HG03565 (cell line): ENCODE results near the gene FTO.
A peak's percentile ranks its signal among the peaks of the same experiment; 100 is the strongest.

ENCODE experiments used
- ATAC-seq: cut with Tn5 transposase; IDR thresholded peaks from one replicate; pipeline ENCODE4 v1.9.1; 2021; ENCODE audit warnings: mild to moderate bottlenecking, moderate library complexity; ENCODE audit not compliant: unreplicated experiment

Gene FTO

DNA sequence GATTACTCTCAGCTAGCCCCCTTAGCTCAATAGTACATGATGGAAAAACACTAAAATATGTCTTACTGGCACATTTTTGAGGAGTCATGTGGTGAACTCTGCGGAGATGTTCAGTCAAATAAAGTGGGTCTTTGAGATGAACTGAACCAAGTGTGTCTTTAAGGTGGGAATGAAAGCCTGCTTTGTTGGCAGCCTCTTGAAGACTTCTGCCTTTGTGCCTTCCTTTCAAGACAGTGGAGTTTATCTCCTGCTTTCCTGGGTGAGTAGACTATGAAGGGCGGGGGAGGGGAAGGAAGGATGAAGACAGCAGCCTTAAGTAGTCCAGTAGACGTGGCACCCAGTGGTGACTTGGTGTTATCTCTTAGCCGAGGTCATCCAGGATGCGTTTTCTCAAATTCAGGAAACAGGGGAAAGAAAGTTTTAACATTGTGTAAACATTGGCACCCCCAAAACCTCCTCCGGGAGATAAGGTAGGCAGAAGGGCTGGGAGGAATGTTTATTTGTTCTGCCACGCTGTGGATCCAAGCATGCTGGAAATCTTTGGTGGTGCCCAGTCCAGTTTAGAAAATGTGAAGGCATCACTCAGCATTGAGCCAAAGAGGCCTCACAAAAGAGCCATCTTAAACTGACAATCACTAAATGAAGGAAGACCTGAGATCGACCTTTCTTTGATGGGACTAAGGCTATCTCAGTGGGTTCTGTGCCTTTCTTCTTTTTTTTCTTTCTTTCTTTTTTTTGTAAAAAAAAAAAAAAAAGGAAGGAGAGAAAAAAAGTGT is 220.6 kb downstream of the FTO start:
- no peak for ATAC-seq

DNA sequence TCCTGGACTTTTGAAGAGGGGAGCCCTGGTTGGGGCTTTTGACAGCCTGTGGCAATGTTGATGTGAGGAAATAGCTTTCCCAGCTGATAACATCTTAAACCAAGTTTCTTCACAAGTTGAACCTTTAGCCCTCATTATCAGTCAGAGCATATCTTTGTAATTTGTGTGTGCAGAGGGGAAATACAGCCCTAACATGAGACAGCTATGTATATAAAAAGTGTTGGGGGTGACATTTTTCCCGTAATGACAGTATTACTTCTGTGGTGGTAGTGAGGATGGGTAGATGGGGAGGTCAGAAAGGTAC is 221.1 kb downstream of the FTO start:
- no peak for ATAC-seq

DNA sequence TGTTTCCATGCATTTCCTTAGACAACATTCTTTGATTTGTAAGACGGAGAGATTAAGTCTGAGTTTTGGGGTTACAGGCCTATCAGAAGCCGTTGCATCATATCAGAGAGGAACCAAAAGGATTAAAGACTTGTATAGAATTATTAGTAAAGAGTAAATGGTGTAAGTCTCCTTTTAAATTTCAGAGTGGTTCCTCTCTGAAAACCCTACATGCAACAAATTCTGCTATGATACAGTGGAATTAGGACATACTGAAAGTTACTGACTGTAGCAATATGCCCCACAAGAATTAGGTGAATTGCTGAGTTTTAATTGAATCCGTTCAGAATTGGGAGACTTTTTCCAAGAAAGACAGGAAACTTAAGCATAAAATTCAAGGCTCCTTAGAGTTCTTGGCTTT is 221.6 kb downstream of the FTO start:
- no peak for ATAC-seq

DNA sequence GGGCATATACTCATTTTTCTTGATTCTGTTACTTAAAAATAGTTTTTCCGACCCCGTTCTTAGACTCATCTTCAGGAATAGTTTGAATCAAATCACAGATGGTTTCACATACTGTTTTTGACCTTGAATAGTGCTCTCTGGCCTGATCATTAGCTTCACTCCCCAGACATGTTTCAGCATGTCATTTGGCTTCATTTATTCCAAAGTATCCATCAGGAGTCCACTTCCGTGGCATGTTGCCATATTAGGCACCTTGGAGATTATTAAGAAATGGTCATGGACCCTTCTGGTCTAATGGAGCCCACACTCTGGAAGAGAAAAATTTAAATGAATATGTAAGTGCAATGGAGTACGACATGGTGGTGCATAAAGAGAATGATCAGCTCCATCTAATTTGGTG is 222.3 kb downstream of the FTO start:
- ATAC-seq: no peak

DNA sequence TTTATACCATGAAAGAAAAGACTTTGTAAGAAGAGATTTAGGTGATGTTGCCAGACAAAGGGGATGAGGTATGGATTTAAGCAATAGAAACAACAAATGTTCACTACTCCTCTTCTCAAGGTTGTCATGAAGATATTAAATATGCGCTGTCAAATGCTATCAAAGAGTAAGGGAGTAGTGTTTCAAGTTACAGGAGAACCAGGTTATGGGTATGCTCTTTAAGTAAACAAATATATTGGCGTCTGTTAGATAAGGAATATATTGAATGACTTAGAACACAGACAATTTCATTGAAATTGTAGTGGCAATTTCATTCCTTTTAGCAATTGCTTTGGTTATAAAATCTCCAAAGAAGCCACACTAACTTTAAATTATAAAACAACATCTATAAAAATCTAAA is 229.0 kb downstream of the FTO start:
- ATAC-seq: no peak

DNA sequence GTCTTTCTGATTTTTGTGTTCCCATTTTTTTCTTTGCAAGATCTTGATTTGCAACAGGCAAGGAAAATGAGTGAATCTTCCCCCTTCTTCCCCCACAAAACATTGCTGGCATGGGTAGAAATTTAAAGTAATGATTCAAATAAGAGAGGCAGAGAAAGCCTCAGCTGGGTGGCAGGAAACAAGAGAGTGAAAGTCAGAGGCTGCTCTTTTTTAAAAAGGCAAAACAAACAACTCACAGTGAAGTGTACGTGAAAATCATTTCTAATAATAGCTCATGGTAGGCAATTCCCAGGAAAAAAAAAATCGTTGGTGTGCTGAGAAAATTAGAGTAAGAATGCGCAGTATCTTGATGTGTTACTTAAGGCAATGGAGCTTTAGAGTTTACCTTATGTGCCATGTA is 229.5 kb downstream of the FTO start:
- no peak for ATAC-seq

DNA sequence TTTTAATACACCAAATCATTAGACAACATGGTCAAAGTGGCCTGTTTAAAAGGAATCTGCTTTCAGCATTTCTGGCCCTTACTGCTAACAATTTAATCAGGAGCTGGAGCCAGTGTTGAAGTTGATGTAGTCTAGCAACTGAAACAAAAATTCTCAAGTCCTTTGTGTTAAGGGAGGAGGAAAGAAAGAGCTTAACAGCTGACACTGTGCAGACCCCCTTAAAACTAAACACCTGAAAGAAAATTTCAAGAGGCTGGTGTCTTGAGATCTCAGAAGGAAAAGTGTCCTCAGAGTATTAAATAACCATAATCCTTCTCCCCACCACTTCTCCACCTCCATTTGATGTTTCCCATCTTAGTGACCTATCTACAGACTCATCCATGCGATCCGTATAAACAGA is 232.1 kb downstream of the FTO start:
- ATAC-seq: no peak

DNA sequence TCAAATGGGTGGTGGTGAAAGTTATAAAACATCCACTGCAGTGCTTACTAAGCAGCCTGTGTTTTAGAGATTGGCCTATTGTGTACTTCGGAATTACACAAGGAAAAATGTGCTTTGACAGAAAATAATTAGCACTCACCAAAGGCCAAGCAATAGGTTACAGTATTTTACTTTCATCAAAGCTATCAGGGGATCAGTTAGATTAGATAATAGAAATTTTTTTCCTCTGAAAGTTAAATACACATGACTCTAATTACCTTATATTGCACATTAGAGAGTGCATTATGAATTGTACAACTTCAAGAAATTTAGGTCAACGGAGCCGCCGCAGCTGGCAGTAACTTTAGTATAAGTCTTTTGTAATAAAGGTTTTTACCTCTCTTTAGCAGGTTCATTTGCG is 232.6 kb downstream of the FTO start:
- ATAC-seq: no peak

DNA sequence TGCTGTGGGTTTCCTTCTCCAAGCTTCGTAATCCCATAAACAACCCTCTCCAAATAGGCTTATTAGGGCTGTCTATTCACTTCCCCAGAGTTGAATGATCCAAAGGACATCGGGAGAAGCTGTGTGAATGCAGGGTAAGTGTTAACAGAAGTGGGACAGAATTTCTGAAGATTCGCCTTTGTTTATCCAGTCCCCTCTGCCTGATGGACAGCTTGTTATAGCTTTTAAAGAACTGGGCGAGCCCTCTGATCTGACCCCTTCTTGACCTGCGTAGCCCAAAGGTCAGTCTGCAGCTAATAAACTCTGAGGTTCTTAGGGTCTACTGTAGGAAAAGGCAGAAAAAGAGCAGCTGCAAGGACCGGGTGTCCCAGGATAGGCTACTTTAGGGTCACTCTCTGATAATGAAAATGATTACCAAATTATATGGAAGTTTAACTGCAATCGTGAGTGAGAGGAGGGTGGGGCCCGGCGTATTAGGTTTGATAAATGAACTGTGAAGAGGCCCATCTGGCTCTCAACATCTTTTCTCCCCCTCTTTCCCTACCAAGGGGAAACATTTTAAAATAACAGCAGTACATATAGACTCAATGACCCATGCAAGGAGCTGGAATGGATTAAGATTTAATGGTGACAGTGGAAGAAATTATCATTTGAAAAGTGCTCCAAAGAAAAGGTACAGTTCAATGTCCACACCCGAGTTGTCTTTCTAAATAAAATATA is 233.4 kb downstream of the FTO start:
- ATAC-seq: no peak

DNA sequence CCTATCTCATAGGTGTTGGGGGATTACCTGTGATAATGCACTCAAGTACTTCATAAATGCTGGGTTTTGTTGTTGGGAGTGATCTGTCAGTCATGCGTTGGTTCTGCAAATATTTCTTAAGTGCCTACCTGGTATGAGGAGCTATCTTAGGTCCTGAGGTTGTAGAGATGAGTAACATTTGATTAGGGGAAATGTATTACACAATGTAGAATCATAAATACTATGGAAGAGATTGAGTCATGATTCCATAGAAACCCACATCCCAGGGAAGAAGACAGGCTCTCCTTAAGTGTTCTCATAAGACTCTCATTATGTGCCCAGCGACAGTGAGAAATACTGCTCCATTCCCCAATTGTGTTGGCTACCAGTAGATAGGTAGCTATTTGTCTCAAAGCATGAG is 240.1 kb downstream of the FTO start:
- ATAC-seq: no peak

DNA sequence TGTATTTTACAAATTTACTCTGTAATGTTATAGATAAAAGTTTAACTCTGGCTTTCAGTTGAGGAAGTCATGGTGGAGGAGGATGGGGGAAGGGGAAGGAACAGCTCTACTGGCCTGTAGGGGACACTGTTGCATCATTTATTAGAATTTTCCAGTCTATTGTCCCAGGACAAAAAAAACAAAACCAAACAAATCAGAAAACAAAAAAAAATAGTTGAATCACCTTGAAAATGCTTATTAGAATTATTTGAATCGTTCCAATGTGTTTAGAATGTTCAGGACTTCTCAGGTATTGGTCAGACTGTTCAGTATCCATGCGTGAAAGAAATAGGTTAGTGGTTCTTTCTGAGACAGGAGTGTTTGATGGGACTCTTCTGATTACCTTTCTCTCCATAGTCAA is 242.0 kb downstream of the FTO start:
- no peak for ATAC-seq

DNA sequence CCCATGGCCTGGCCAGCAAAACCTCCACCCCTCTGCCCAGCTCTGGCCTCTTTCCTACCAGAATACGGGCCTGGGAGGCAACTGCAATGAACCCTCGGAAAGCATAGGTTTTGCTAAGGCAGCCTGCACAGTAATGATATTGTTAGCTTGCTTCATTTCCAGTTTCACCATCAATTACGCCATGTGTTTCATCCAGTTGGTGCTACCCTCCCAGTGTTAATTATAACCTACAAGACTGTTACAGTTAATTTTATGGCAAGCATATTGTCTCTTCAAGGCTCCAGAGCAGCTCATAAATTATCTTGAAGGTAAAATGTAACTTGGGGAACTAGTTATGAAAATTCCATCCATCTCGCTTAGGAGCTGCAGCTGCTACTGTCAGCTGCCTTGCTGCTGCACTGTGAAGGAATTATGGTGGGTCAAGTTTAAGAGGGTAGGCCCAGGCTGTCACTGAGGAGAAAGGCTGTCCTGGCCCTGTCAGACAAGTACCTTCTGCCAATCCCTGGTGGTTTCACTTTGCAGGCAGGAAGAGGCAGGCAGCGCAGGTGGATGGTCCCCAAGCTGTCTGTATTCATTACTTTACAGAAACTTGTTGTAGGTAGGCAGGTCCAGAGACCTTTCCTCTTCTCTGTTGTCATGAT is 242.9 kb downstream of the FTO start:
- ATAC-seq: no peak

DNA sequence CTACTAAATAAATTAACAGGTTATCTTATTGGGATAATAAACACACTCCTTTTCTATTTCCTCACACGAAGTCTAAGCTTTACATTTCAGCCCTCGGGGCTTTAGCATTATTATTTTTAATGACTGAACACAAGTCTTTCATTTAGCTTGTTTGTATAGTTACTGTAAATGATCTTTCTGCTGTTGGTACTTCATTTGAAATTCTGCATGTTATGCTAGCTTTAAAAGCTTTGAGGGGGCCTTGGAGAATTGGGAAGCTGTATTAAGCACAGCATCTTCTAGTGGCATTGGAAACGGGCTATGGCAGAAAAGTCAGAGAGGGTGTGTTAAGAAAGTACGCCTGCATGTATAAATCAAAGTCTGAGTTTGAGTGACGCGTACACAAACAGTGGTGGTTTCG is 243.7 kb downstream of the FTO start:
- no peak for ATAC-seq

DNA sequence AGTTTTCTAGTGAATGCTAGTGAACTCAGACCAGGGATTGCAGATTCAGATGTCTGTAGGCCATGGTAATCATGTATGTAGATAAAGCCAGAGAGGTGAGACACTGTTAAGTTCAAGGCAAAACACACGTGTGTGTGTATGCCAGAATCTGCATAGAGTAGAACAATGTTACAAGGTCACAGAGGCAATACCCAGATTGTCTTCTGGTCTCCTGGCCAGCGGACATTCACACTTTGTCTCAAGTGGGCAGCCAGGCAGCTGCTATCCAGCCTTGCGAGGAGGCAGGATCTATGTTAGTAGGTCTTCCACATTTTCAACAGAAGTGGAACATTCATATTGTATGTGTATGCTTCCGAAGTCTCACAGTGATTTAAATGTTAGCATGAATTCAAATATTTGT is 244.4 kb downstream of the FTO start:
- no peak for ATAC-seq

DNA sequence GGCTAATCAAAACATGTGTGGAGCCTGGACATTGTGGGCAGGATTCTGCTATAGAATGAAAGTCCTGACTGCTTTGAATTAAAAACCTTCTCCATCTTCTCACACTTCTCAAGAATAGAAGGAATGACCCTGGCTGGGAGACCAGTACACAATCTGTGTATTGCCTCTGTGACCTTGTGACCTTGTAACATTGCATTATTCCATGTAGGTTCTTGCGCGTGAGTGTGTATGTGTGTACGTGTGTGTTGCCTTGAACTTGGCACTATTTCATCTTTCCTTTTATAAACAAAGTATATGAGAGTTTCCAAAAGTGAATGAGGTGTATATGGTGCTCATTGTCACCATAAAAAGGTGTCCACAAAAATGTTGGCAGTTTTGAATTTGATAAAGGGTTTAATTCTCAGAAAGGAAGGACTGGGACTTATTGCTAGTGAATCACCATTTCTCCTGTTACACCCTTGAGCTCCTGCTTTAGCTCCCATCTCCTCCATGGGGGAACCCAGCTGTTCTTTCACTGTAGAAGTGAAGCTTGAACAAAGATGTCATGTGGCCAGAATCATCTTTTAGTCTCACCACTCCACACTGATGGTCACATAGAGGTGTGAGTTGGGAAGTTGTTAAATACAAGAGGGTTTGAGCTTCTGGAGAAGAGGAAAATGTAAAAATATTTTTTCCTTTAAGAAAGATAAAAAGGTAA is 244.9 kb downstream of the FTO start:
- no peak for ATAC-seq

DNA sequence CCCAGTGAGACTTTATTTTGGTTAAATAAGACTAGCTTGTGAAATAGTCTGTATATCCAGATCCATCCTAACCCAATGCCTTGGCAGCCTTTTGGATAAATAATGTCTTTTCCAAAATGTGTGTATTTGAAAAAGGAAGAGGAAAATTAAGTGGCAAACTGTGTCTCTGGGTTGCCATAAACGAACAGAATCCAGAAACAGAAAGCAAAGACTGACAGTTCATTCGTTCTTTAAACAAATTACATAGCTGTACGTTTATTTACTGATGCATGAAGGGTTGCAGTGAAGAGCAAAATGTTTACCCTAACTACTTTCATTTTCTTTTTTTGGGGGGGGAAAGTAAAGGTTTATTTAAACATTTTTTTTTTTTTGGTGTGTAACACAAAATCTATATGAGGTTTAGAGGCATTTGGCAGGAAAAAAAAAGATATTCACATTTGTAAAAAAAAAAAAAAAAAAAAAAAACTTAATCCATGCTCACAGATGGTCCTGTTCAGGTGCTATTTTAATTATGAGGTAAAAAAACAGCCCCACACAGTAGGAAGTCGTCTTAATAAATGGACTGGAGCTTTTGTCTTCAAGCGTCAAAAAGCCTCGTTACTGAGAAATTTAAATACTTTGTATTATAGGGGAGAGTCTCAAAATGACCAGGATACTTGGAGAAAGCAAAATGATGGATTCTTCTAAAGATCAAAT is 245.9 kb downstream of the FTO start:
- no peak for ATAC-seq

DNA sequence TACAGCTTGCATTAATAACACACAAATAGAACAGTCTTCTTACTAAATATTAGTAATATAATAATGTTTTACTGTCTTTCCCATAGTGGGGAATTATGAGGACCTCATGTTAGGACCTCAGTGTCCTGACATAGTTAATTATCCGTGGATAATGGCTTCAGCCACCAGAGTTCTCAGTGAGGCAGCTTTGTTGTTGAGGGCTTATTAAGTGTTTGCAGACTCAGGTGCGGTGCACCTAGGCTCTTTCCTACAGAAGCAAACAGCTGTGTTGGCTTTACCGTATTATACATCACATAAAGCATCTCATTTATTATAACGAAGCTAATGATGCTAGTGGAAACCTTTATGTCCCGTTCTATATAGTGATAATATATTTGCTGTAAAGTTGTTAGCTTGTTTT is 246.7 kb downstream of the FTO start:
- ATAC-seq: no peak

DNA sequence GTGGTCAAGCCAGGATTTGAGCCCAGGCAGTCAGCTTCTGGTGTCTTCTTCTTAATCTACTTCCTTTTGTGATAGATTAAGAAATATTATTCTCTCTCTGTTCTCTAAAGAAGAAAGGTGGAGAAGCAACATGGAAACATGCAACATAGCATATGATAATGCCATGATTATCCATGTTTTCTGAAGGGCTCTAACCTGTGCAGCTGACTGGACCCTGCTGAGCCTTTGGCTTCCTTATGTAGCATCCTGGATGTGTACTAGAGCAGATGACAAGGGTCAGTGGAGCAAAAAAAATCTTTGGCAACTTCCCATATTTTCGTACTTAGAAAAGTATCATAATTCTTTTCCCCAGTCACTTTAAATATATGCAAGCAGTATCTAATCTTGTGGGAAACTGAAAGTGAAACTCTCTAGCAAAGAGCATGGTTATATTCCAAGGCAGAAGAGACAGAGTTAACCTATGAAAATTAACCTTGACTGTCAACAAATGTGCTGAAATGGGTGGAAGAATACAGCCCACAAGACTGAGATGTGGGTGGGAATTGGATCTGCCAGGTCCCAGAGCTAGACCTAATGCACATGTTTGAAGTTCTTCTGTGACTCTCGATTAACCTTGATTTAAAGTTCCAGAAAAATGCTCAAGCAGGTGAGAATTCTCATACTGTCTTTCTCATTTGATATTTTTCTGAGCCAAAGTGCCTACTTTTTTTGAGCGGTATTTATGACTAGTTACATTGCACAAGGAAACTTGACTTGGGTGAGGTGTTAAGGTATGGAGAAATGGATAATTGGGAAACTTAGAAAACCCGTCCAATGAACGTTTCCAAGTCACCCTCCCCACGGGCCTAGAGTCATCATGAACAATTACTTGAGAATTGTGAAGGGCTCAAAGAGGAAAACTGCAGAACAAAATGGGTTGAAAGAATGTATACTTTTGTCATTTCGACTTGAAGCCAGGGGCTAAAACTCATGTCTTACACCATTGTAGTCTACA is 248.6 kb downstream of the FTO start:
- ATAC-seq: peak; percentile 42

DNA sequence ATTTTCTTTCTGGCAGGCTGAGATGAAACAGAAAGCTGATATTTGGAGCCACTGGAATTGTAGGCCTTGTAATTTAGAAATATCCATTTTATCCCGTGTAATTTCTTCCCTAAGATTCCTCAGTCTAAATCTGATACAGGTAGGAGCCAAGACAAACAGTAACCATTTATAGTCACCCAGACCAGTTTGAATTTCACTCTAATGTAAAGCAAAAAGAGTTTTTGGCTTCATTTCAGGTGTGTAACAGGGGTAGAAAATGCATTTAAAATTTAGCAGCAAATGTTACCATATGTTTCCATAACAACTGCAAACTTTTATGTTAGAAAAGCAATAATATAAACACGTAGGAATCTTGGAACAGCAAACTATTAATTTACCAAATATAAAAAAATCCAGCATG is 249.4 kb downstream of the FTO start:
- ATAC-seq: no peak
